IPS-20b (cell line): Measurements from ENCODE around the gene XAGE5.
"Not testable (repeated sequence)": the region's sequence is repeated elsewhere in the genome, so short reads cannot be mapped to it uniquely, and the experiment has no call there.

Experiments used
- H3K27ac ChIP-seq: one replicate; pipeline ENCODE4 v1.5.1; 2013; ENCODE audit warnings: low read length
- H3K27me3 ChIP-seq: 2 replicates; pipeline ENCODE4 v1.6.1; 2013; ENCODE audit warnings: mild to moderate bottlenecking, low read length, inconsistent platforms; ENCODE audit not compliant: insufficient read depth
- H3K36me3 ChIP-seq: 2 replicates; pipeline ENCODE4 v1.6.1; 2013; ENCODE audit warnings: low read depth, mild to moderate bottlenecking, inconsistent platforms, low read length, moderate library complexity; ENCODE audit not compliant: insufficient read depth
- H3K4me1 ChIP-seq: 2 replicates; pipeline ENCODE4 v1.6.1; 2013; ENCODE audit warnings: mild to moderate bottlenecking, control low read depth, inconsistent platforms, low read length, moderate library complexity; ENCODE audit not compliant: insufficient read depth
- H3K4me3 ChIP-seq: 2 replicates; pipeline ENCODE4 v1.5.1; 2013; ENCODE audit warnings: mild to moderate bottlenecking, low read length, inconsistent platforms
- H3K9ac ChIP-seq: 2 replicates; pipeline ENCODE4 v1.6.1; 2013; ENCODE audit warnings: low read depth, mild to moderate bottlenecking, inconsistent platforms, low read length, moderate library complexity
- H3K9me3 ChIP-seq: 2 replicates; pipeline ENCODE4 v1.6.1; 2013; ENCODE audit warnings: mild to moderate bottlenecking, low read depth, low read length, inconsistent platforms; ENCODE audit not compliant: insufficient read depth

Gene XAGE5

DNA sequence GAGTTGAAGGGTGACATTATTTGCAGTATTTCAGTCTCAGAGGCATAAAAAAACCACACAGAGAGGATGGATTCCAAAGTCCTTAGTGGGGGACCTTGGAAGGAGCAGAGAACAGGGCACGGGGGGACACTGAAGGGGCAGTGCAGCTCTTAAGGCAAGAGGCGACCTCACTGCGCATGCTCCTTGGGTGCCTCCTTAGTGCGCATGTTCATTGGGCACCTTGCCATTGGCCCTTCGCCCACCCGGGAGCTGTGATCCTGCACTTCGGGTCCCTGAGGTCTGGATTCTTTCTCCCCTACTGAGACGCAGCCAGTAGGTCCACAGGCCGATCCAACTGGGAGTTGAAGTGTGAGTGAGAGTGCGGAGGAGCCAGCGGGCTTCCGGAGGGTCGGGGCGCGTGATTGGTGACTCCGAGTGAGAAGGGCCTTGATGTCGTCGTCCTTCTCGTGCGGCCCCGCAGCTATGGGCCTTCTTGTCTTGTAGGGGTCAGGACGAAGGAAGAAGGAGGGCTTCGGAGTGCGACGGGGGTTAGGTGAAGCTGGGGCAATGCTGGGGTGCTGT is at the start of gene XAGE5:
Gene XAGE5, plus strand, starts transcription at position 223 of the 561 bp plus-strand sequence. CDS start 1,280 bp downstream, outside the sequence.
- no peak within 1 kb of the TSS for H3K27ac ChIP-seq
- H3K27me3 ChIP-seq, result no peaks in the 10 kb centered on the region
- H3K9me3 ChIP-seq, result no peaks in the 10 kb centered on the region; the same call in 1 of the 2 replicates
- no peaks in the 10 kb centered on the region for H3K4me1 ChIP-seq
- no peak within 1 kb of the TSS for H3K9ac ChIP-seq
- no peak within 1 kb of the TSS for H3K4me3 ChIP-seq
- H3K36me3 ChIP-seq, result no peaks in the 10 kb centered on the region

DNA sequence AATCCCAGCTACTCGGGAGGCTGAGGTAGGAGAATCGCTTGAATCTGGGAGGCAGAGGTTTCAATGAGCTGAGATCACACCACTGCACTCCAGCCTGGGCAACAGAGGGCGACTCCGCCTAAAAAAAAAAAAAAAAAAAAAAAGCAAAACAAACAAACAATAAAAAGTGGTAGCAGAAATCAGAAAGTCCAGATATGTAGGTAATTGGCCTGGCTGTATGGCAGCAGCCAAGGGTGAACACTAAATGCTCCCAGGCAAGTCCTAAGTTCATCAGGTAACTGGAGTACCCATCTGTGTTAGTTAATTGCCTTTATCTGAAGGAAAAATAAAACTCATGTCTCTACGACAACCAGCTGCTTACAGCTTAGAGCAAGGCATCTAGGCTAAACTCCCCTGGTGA is 45.1 kb upstream of the XAGE5 start:
- H3K9ac ChIP-seq, H3K4me3 ChIP-seq, H3K9me3 ChIP-seq, H3K4me1 ChIP-seq, H3K36me3 ChIP-seq, H3K27me3 ChIP-seq, H3K27ac ChIP-seq: not testable (repeated sequence)

GRCh38 chrX:52773504-52773903 is 37.6 kb upstream of the XAGE5 start:
- not testable (repeated sequence) for H3K9ac ChIP-seq, H3K27me3 ChIP-seq, H3K9me3 ChIP-seq, H3K4me1 ChIP-seq, H3K4me3 ChIP-seq, H3K36me3 ChIP-seq, H3K27ac ChIP-seq

GRCh38 chrX:52797327-52797726 is 13.8 kb upstream of the XAGE5 start, which contains the start of gene SPANXN5:
Gene SPANXN5 (minus strand): TSS chrX:52797427. CDS start chrX:52797348, 79 bp downstream.
- H3K36me3 ChIP-seq, H3K9me3 ChIP-seq, H3K27ac ChIP-seq: not testable (repeated sequence)

DNA sequence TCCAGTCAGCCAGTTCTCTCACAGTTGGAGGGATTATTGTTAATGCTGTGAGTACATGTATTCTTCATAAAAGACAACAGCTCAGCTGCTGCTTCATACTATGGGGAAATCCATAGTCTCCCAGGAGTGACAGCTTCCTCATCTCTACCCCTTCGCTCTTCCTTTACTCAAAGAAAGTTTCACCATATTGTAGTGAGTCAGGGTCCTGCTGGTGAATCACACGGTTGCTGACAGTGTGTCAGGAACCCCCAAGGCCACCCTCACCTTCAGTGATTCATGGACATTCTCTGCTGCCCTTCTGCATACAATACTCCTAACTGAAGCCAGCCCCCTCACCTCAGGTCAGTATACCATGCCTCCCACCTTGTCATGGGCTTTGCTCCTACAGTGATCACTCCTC is 6.2 kb upstream of the XAGE5 start:
- not testable (repeated sequence) for H3K27ac ChIP-seq, H3K9ac ChIP-seq, H3K9me3 ChIP-seq, H3K27me3 ChIP-seq, H3K4me1 ChIP-seq, H3K4me3 ChIP-seq, H3K36me3 ChIP-seq

More at GRCh38 chrX:52797327-52797726, 13.8 kb upstream of the XAGE5 start, which contains the start of gene SPANXN5:
- H3K4me3 ChIP-seq, H3K4me1 ChIP-seq, H3K9ac ChIP-seq, H3K27me3 ChIP-seq: not testable (repeated sequence)

GRCh38 chrX:52819788-52820187 is 8.7 kb downstream of the XAGE5 start:
- H3K4me1 ChIP-seq, result no peaks in the 10 kb centered on the region
- no peak overlapping the region for H3K4me3 ChIP-seq
- no peaks in the 10 kb centered on the region for H3K27me3 ChIP-seq
- H3K36me3 ChIP-seq, result no peaks in the 10 kb centered on the region
- H3K9me3 ChIP-seq, result no peaks in the 10 kb centered on the region
- no peak overlapping the region for H3K27ac ChIP-seq
- H3K9ac ChIP-seq, result no peak overlapping the region

- no peaks in the 10 kb centered on the region for H3K27me3 ChIP-seq
- H3K36me3 ChIP-seq, result no peaks in the 10 kb centered on the region
Observed at GRCh38 chrX:52821079-52821760, 10.1 kb downstream of the XAGE5 start.

GRCh38 chrX:52824608-52825007 is 13.5 kb downstream of the XAGE5 start:
- Histone ChIP-seq H3K9me3 (no peaks in the 10 kb centered on the region), H3K36me3 (no peaks in the 10 kb centered on the region), H3K27ac (no peak overlapping the region), H3K27me3 (no peaks in the 10 kb centered on the region), H3K4me1 (no peaks in the 10 kb centered on the region), H3K9ac (no peak overlapping the region), H3K4me3 (no peak overlapping the region)

More at GRCh38 chrX:52821079-52821760, 10.1 kb downstream of the XAGE5 start:
- no peaks in the 10 kb centered on the region for H3K9me3 ChIP-seq
- H3K9ac ChIP-seq, result no peak overlapping the region
- no peak overlapping the region for H3K27ac ChIP-seq
- no peaks in the 10 kb centered on the region for H3K4me1 ChIP-seq
- no peak overlapping the region for H3K4me3 ChIP-seq

GRCh38 chrX:52830551-52830950 is 19.5 kb downstream of the XAGE5 start:
- Histone ChIP-seq H3K27me3 (no peaks in the 10 kb centered on the region), H3K9me3 (no peaks in the 10 kb centered on the region), H3K9ac (no peak overlapping the region), H3K4me1 (no peaks in the 10 kb centered on the region), H3K36me3 (no peaks in the 10 kb centered on the region), H3K27ac (no peak overlapping the region), H3K4me3 (no peak overlapping the region)

GRCh38 chrX:52839137-52839536 is 28.1 kb downstream of the XAGE5 start:
- H3K4me1 ChIP-seq, result no peaks in the 10 kb centered on the region
- no peak overlapping the region for H3K9ac ChIP-seq
- no peak overlapping the region for H3K27ac ChIP-seq
- no peak overlapping the region for H3K4me3 ChIP-seq
- H3K36me3 ChIP-seq, result no peaks in the 10 kb centered on the region
- no peaks in the 10 kb centered on the region for H3K9me3 ChIP-seq
- H3K27me3 ChIP-seq, result no peaks in the 10 kb centered on the region

DNA sequence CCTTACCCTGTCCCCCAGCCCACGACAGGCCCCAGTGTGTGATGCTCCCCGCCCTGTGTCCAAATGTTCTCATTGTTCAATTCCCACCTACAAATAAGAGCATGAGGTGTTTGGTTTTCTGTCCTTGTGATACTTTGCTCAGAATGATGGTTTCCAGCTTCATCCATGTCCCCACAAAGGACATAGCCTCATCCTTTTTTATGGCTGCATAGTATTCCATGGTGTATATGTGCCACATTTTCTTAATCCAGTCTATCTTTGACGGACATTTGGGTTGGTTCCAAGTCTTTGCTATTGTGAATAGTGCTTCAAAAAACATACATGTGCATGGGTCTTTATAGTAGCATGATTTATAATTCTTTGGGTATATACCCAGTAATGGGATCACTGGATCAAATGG is 32.5 kb downstream of the XAGE5 start:
- not testable (repeated sequence) for H3K27me3 ChIP-seq, H3K9ac ChIP-seq, H3K4me3 ChIP-seq, H3K36me3 ChIP-seq, H3K4me1 ChIP-seq, H3K27ac ChIP-seq, H3K9me3 ChIP-seq

DNA sequence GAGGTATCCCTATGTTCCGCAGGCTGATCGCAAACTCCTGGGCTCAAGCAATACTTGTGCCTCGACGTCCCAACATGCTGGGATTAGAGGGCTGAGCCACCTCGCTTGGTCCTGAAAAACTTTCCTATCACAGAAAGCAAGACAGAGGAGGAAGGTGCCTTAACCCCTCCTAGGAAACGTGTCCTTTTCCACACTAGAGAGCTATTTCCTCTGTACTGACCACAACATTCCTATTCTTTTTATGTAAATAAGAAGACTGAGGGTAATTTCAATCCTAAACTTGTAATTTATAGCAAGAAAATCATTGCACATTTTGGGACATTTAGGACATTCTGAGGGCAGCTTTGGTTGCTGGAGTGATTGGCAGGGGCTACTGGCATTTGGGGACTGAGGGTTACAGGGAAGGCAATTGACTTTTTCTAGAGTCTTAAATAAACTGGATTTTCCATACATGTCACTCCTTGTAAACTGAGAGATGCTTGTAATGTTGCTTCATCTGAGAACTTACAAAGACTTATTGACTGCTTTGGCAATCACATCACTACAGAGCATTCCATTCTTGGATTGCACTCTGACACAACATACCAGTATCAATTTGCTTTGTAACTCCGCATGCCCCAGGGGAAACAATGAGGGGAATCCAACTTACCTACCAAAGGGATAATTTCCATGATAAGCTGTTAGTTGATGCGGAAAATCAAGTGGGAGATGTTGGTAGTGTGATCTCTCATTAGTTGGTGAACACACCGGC is 41.2 kb downstream of the XAGE5 start:
- no peaks in the 10 kb centered on the region for H3K4me1 ChIP-seq
- H3K9ac ChIP-seq, result no peak overlapping the region
- H3K9me3 ChIP-seq, result no peaks in the 10 kb centered on the region; the same call in 1 of the 2 replicates
- no peak overlapping the region for H3K27ac ChIP-seq
- H3K4me3 ChIP-seq, result no peak overlapping the region
- no peaks in the 10 kb centered on the region for H3K36me3 ChIP-seq
- no peaks in the 10 kb centered on the region for H3K27me3 ChIP-seq
